Stimulated activated CD8-positive, alpha-beta memory T cell treated with anti-CD3 and anti-CD28 coated beads, Interleukin-12 subunit alpha, Interleukin-12 subunit beta, amount 100 ng/mL, for 24 hours (primary cell): ENCODE measurements around the gene SDK1.
"Not testable (repeated sequence)": the region's sequence is repeated elsewhere in the genome, so short reads cannot be mapped to it uniquely, and the experiment has no call there.

Experiments used
- DNase-seq: peaks from one replicate; pipeline ENCODE4 v3.0.0-alpha.2; 2020; ENCODE audit errors: extremely low read depth

Gene SDK1

DNA sequence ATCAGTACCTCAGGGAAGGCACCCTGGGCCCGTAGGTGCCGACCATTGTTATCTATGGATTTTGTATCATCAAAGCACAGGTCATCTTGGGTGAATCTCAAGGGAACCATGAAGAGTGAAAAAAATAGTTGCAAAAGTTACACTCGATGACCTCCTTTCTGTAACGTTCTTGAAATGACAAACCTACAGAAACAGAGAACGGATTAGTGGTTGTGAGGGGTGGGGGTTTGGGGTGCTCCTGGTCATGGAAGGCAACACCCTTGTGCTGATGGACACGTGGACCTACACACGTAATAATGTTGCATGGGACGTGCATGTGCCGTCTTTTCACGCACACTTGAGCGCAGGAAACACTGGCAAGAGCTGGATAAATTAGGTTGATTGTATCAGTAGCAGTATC is 655.9 kb downstream of the SDK1 start:
- no peak for DNase-seq

DNA sequence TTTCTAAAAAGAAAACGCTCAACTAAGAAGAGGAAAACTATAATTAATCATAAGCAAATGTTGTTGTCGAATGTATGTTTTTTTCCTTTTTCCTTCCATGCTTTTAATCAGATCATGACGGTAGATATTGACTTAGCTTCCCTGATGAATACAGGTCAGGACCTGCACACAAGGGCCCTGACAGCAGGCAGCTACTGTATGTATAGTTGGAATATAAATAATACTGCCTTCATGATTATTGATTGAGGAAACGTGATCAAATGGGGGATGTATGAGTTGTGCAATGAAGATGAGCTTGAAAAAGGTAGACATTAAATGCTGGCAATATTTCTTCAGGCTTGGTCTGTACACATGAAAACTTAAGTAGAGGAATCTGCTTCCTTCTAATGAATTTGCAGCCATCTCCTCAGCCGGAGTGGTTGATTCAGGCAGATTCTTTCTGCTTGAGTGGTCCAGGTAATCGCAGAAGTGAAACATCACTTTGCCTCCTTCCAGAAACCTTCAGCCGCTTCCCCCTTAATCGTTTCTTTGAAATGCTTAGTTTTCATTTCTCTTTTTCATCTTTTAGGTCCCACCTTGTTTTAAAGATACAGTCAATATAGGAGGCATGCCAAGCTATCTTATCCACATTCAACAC is 656.5 kb downstream of the SDK1 start:
- no peak for DNase-seq

DNA sequence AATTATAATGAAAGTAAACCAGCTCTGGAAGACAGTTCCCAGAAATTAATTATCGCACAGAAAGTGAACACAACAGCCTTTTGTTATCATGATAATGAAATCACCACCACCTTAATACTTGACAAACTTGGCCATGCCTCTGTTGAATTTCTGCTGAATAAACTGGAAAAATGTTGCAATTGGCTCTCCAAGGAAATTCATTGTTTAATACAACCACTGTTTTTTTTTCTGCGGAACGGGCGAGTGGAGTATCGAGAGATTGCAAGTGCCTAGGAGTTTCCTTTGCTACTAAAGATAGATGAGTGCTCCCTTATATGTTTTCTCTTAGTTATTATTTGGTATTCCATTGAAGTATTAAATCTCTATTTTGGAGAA is 657.0 kb downstream of the SDK1 start:
- no peak for DNase-seq

DNA sequence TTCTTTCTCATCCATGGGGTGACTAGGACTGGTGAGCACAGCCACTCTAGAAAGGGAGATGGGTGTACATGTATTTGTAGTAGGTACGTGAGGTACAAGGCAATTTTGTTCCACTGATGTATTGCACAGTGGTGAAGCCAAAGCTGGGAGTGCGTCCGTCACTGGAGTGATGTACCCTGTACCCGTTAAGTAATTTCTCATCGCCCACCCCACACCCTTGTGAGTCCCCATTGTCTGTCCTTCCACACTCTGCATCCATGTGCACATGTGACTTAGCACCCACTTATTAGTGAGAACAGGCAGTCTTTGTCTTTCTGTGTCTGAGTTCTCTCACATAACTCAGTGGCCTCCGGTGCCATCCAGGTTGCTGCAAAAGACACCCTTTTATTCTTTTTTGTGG is 658.3 kb downstream of the SDK1 start:
- DNase-seq = no peak

DNA sequence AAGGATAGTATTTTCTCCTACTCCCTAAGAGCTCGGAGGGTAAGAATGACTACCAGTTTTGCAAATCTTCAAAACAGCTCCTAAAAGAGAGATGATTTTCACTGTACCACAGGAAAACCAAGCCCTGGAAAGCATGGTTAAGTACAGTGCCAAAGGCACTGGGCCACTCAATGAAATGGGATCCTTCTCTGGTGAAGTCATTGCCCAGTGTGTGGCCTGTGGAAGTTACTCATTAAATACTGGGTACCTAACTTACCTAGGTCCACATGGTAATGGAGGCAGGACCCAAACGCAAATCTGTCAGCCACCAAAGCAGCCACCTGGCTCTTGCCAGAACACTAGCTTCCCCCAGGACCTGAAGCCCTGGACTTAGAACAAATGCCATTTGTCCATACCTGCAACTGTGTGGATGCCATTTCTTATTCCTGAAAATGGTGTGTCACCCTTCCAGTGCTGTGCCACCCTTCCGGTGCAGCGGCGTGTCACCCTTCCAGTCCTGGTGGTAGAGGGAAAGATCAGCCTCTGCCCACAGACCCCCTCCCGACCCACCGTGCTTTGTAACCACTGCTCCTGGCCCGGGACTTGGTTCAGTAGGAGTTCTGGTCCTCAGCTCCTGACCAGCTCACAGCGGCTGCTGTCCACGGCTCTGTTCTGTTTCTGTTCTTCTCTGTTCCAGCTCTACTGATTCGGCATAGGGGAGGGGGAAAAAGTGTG is 659.2 kb downstream of the SDK1 start:
- no peak for DNase-seq

DNA sequence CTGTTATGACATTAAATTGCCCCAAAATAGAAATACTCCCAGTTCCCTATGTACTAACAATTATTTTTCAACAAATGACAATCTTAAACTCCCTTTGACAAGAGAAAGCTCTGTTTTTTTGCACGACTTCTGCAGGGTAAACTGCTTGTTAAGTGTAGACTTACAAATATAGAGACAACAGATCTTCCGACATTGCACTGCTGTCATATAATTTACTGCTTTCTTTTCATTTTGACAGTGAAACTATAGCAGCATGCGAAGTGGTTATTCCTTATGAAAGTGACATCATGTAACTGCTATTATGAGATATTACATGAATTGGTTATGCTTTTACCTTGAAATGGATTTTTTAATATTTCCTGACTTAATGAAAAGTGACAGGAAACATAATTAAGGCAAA is 659.9 kb downstream of the SDK1 start:
- no peak for DNase-seq

DNA sequence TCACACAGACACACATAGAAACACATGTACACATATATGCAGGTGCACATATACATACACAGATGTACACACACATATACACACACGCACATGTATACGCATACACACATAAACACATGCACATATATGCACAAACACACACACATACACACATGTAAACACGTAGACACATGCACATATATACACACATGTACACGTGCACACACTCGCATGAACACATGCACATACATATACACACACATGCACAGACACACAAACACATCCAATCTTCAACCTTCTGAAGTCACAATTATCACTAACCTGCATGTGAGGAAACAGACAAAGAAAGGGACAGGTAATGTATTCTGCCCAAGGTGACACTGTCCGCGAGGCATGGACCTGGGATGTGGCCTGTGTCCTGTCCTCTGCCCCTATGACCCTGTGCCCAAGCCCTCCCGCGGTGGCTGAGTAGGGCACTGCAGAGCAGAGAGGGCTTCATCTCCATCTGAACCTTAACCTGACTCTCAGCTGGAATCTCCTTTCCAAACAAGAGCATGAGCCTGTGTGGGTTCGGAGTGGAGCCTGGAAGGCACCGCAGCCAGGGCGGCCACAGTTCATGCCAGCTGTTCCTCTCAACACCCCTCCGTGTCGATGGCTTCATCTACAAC is 660.9 kb downstream of the SDK1 start:
- DNase-seq = no peak

DNA sequence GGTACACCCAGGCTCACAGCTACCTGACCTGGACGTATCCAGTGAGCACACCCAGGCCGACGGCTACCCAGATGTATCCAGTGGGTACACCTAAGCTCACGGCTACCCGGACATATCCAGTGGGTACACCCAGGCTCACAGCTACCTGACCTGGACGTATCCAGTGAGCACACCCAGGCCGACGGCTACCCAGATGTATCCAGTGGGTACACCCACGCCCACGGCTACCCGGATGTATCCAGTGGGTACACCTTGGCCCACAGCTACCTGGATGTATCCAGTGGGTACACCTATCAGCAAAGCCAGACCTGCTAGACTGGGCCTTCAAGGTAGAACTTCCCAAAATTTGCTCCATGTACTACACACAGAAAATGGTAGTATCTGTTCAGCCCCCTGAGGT is 662.7 kb downstream of the SDK1 start:
- DNase-seq = not testable (repeated sequence)

DNA sequence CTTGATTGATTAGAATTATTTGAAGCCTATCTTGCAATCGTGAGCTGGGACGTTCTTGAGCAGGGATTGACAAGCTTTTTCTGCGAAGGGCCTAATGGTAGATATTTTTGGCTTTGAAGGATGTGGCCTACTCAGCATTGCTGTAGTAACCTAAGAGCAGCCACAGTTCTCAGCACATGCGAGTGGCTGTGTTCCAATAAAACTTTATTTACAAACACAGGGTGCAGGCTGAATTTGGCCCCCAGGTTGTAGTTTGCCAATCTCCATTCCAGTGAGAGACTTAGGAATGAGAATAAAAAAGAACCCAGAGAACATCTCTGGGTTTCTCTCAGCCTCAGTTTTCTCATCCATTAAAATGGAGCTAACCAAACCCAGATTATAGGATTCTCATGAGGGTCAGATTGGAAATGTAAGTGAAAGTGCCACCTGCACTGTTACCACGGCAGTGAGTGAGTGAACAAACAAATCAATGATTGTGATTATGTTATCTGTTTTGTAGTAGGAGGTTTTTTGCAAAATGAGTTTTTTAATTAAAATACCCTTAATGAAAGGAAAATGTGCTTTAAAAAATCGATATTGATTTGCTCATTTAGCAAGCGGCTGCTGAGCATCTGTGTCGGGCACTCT is 664.0 kb downstream of the SDK1 start:
- DNase-seq = no peak

DNA sequence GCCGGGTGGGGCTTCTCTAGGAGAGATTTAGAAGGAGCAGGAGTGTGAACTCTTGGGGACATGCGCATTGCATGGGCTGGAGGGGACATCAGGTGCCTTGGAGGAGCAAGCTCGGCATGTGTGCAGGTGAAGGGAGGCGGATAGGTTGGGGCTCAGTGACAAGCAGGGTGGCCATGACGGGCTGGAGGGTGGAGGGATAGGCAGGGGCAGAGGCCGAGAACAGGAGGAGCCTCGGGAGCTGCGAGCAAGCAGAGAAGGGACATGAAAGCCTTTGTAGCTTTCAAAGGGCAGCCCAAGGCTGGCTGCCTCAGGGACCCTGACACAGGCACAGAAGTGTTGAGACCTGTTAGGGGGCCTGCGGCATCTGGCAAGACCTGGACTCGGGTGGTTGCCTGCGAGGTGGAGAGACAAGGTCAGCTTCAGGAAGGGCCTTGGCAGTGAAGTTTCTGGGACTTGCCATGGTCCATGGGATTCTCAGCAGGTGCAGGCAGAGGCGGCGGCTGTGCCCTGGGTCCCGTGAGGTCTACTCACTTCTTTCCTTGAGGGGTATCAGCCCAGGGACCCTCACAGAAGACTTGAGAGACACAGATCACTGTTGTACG is 664.8 kb downstream of the SDK1 start:
- DNase-seq = no peak

DNA sequence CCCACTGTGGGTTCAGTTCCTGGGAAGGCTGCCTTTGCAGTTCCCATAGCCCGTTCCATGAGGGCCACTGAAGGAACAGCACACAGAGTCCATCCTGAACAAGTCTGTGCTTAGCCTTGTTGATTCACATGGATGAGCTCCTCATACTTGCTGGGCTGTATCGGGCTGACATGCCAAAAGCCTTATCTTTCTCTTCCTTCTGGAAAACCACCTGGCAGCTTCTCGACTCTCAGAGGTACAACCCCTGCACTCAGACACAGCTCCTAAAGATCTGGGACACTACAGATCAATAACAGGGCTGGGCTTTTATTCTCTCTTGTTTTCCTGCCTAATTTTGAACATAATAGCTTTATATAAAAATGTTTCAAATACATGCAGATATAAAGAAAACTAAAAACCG is 667.2 kb downstream of the SDK1 start:
- DNase-seq = no peak

DNA sequence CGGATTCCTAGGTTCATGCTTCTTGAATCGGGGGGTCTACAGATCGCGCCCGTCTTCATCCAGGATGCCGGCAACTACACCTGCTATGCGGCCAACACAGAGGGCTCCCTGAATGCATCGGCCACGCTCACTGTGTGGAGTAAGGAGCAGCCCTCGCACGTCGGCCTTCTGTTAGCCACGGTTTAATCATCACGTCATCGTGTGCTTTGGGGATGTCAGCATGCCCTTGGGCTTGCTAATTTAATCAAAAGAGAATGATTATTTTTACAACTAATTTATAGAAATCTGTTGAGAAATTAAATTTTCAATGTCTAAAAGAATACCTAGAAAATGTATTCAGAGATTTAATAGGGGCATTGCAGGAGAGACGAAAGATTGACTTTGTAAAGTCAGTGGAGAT is 668.2 kb downstream of the SDK1 start:
- no peak for DNase-seq

DNA sequence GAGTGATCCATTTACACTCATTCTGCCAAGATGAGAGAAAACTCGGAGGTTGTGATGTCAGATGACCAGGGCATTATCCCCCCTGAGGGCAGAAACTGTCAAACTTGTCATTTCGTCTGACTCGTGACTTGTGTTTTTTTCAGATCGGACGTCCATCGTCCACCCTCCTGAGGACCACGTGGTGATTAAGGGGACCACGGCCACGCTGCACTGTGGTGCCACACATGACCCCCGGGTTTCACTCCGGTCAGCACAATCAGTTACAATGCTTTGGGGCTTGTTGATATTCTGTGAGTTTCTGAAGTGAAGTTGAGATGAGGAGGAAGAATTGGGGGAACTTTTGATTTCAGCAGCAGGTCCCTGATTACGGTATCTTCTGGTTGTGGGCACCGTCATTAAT is 670.3 kb downstream of the SDK1 start:
- no peak for DNase-seq

DNA sequence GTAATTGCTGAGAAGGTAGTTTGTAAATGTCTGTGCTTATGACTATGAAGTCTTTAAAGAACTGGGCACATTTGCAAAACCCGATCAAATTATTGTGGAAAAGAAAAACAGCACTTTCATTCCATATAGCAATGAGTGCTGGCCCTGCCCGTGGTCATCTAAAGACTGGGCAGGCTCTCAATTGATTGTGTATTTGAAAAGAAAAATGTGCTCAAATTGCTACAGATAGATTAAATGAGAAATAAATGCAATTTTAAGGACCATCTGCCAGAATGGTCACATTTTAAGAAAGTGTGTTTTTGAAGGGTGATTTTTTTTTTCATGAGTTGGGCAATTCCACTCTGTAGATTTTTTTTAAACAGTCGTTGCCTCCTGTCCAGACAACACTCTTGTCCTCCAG is 672.2 kb downstream of the SDK1 start:
- DNase-seq = no peak

DNA sequence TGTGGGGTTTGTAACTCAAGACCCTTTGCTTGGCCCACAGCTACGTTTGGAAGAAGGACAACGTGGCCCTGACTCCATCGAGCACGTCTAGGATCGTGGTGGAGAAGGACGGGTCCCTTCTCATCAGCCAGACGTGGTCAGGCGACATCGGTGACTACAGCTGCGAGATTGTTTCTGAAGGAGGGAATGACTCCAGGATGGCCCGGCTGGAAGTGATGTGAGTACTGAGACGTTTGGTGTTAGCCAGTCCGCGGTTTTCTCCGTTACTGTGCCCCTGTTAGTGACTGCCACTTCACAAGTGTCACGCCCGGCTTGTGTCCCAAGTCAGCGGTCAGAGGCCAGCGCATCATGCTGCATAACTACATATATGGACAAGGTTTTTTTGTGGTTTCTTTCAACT is 673.3 kb downstream of the SDK1 start:
- no peak for DNase-seq

DNA sequence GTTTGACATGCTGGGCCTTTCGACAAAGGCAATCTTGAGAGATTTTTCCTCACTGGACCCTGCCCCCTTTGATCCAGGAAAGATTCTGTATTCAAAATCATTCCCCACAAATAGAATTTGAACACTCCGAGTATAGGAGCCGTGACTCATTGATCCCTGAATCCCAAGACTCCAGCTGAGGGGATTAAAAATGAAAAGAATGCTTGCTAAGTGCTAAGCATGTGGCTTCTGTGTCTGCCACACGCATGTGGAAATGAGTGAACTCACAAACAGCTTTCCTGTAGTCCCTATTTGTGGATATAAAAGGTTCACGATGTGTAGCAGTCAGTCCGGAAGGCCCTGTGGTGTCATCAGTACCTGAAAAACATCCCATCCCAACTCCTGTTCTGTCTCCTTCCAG is 674.3 kb downstream of the SDK1 start:
- no peak for DNase-seq

DNA sequence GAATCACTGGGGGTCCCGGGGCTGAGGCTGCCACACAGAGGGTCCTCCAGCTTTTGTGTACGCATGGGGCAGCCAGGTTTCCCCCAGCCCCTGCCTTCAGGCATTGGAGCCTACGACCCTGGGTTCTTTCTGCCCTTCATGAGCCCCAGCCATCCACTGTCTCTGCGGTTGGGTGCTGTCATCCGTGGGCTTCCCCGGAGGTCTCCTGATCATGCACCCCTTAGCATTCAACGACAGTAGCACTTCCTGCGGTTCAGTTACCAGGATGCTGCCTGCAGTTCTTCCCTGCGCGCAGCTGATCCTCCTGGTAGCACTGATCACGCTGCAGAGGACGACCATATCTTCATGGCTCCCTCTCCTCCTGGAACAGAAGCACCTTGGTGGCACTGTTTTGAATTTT is 676.3 kb downstream of the SDK1 start:
- DNase-seq = no peak

DNA sequence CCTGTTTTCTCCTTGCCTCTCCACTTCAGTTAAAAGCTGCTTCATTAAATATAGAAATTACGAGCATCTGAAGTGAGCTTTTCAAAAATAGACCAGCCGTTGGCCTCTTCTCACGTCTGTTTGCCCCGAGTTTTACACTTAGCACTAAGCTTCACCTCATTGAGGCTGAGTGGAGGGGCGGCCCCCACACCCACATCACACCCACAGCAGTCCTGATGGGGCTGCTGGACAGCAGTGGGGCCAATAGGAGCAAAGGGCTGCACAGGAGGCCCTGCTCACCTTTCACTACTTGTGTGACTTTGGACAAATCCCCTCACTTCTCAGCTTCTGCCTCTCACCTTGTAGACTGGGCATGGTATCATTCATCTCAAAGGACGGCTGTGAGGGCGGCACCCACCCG is 677.8 kb downstream of the SDK1 start:
- no peak for DNase-seq

DNA sequence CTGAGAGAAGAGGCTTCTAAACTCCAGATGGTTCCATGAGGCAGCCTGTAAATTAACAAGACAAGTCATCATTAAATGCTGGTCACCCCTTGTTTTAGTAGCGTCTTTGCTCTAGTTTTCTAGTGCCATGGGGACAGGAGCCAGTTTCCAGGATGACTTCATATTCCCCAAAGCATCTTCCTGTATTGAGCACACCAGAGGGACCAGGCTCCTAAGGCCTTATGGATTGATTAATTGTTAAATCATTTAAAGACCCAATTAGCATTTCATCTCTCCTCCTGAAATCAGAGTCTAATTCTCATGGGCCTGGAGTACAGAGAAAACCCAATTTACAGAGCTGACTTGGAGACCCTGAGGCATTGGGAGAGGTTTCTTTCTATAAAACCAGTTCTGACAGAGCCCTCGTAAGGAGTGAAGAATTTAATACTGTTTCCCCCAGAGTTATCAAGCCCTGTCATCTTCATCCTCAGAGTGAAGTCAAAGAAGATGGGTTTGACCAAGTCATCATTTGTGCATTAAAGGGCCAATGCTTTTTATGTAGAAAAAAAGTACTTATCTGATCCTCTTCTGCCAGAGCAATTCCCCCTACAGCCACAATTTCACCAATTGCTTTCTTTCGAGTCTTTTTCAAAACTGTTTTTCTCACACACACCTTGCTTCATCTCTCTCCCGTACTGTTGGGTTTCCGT is 678.7 kb downstream of the SDK1 start:
- no peak for DNase-seq

DNA sequence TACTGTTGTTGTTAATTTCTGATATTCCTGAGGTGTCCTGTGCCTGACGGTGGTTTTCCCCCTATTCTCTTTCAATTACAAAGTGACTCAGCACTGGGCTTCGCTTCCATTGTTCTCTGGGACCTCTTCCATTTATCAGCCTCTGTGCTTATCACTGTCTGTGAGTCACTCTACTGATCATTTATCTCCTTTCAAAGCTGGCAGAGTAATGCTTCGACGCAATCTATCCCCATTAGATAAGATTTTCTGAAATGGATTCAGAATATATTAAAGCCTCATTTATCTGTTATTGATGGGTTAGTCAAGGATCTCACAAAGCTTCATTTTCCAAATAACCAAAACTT is 679.2 kb downstream of the SDK1 start:
- no peak for DNase-seq

DNA sequence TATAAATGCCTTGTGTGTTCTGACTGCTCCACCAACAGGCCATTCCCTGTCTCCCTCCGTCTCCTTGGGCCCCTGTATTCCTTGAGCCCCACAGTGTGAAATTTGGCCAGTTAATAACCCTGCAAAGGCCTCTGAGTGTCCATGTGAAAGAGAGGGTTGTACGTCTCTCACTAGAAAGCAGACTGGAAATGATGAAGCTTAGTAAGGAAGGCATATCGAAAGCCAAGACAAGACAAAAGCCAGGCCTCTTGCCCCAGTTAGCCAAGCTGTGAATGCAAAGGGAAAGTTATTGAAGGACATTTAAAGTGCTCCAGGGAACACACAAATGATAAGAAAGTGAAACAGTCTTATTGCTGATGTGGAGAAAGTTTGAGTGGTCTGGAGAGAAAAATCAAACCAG is 680.2 kb downstream of the SDK1 start:
- no peak for DNase-seq

DNA sequence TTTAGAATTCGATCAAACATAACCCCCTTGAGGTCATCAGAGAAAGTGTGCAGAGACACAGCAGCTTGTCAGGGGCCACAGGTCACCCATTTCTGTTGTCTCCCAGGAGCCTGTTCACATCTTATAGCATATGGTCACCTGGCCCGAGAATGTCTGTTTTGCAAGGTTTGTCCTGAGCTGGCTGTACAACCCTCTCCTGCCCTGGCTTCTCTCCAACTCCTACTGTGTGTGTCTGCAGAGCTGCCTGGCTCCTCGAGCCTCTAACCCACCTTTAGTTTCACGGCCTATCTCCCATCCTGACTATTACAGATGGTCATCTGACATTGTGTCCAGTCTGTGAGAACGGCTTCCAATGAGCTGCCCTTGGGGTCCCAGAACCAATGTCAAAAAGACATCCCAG is 683.4 kb downstream of the SDK1 start:
- no peak for DNase-seq
